HG03108 (cell line): ENCODE results near the gene PIK3C2G.
"Not testable (repeated sequence)": the region's sequence is repeated elsewhere in the genome, so short reads cannot be mapped to it uniquely, and the experiment has no call there.

ENCODE experiments used
- ATAC-seq: cut with Tn5 transposase; IDR thresholded peaks from one replicate; pipeline ENCODE4 v1.9.1; 2021; ENCODE audit warnings: moderate library complexity; ENCODE audit not compliant: unreplicated experiment

The PIK3C2G gene

DNA sequence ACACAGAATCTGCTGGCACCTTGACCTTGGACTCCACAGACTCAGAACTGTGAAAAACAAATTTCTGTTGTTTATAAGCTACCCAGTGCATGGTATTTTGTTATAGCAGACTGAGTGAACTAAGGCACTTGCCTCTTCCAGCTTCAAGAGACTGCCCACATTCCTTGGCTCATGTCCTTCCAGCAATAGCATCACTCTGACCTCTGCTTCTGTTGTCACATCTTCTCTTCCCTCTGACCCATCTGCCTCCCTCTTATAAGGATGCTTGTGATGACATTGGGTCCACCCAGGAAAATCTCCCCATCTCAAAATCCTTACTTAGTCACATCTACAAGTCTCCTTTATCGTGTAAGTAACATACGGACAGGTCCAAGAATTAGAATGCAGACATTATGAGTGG lies 200.4 kb downstream of the PIK3C2G start:
- no peak for ATAC-seq

DNA sequence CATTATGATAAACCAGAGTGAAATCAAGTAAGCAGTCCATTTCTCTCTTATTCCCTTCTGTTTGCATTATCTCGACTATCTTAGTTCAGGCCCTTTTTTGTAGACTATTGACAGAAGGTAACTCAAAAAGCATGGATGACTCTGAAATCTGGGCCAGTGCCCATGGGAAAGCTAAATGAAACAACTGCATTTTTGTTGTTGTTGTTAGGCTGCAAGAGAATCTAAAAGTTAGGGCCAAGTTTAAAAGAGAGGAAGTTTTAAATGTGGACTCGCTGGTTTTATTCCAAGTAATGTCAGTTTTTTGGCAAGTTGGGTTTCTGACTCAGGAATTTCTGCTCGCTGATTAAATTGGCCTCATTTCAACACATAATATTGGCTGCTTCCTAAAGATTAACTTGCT lies 201.1 kb downstream of the PIK3C2G start:
- ATAC-seq = no peak

DNA sequence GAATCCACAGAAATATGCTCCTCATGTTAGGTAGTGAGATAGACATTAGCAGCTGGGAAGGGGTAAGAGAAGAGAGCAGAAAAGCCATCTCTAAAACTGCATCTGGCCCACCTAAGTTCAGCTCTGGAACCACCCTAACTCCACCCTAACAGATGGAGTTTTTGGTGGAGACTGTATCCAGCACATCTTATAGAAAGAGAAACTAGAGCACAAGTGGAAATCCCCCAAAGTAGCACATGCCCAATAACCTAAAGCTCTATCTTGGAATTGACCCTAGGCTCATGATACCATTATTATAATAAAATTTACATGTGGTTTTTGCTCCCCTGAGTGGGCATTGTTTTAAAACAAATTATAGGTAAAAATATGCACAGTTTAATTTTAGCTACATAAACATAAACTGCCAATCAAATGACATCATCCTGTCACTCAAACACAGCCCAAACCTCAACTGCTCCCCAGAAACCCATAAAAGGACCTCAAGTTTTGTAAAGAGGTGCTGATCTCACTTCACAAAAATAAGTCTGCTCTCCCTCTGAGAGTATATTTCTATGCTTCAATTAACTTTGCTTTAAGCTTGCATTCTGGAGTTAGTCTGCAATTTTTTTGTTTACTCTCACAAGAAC lies 206.4 kb downstream of the PIK3C2G start:
- ATAC-seq = no peak

DNA sequence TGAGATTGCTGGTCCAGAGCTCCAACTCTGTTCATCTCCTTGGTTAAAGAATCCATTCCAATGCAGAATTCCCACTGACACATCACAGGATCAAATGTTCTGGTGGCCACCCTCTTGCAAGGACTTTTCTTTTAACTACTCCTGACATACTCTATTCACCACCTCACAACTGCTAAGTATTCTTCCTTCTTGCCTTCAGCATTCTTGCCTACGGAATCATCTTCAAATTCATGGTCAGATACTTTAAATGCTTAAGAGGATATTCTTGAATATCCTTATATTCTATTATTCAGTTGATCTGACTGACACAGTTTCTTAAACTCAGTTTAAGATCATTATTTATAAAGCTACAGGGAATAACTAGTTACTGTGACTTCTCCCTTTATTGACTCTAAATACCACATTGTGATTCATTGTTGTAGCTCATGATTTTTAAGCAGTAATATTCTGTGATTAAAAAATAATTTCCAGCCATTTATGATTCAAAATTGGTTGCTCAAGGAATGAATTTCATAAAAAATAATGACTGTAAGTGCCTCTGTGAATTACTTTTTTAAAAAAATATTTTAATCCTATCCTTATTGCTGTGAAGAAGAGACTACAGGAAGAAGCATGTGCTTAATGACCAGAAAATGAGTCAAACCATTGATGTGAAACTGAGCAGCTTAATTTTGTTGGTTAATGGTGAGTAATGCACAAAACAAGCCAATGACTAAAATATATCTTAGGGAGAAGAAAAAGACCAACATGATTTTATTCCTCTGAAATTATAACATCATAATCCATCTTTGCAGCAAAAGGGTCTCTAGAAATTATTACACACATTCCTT lies 207.1 kb downstream of the PIK3C2G start:
- no peak for ATAC-seq

DNA sequence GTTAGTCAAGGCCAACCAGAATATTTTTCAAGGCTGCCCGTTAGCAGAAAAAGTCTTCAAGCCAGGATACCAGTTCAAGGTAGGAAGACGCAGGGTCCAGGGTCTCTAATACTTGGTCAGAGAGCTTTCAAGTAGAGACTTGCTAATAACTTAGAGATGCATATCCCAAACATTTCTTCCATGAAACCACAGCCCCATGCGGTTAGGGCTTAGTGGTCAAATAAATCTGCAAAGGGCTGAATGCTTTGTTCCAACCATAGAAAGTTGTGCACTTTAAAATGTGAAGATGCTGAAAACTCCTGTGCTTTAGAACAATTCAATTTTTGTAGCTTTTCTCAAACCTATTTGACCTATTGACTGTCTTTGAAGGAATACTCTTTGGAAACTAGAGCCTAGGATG lies 208.9 kb downstream of the PIK3C2G start:
- no peak for ATAC-seq

DNA sequence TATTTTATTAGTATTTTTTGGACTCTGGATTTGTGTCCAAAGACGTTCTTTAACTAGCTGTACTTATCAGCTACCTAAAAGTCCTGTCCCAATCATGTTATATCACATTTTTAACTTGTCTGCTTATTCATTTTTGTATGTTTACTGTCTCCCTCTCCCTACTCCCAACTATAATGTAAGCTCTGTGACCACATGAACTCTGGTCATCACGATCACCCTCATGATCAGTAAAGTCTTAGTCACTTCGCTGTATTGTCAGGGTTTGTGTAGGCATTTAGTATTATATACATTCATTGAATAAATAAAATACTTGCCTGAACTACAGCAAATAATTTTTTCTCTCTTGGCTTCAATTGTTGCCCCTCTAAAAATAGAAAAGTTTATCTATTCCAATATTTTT lies 211.0 kb downstream of the PIK3C2G start:
- no peak for ATAC-seq

DNA sequence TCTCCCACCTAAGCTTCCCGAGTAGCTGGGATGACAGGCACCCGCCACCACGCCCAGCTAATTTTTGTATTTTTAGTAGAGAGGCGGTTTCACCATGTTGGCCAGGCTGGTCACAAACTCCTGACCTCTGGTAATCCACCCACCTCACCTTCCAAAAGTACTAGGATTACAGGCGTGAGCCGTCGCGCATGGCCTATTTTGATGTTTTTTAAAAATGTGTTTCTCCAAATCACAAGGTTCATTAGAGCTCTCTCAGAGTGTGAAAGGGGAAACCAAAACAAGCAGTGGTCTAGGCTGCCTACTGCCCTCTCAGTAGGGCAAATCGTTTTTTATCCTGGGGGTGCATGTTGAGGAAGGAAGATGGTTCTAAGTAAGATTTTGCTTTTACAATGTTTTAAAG lies 211.5 kb downstream of the PIK3C2G start:
- no peak for ATAC-seq

DNA sequence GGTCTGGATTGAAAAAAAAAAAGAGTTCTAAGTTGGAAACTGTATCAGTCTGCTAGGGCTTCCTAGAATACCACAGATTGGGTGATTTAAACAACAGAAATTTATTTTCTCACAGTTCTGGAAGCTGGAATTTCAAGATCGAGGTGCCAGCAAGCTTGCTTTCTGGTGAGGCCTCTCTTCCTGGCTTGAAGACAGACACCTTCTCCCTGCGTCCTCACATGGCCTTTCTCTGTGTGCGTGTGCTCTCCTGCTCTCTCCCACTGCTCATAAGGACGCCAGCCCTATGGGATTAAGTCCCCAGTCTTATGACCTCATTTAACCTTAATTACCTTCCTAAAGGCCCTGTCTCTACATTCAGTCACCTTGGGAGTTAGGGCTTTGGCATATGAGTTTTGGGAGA lies 215.5 kb downstream of the PIK3C2G start:
- ATAC-seq = no peak

DNA sequence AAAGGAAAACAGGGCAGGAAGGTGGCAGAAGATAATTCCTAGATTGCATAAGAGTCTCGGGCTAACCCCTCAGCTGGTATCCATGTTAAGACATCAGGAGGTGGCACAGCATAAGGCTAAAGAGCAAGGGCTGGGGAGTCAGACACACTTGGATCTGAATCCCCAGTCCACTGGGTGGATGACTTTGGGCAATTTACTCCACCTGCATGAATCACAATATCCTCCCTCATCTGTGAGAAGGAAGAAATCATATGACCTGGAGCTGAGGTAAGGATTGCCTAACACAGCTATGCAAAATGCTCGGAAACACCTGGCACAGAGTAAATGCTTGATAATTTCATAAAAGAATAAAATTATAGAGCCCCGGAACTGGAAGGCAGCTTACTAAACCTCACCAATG lies 217.9 kb downstream of the PIK3C2G start:
- no peak for ATAC-seq

DNA sequence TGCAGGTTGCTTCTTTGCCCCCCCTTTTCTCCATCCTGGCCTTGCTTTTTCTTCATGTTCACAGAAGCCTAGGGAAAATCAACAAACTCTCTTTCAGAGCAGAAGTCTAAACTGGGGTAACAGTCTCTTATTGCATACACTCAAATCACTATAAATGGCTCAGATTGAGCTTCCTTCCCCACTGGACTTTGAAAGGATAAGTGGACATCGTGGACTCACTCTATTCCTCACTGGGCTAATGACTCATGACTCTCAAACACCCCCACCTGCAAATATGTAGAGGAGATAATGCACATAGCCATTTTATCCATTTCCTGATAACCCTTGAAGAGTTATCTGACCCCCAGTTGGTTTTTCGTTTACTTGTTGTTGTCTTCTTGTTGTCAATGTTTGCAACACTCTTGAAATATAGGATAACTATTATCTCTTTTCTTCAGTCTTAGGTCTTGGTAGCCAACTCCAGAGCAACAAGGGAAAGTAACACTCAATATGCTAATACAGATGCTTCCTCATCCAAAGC lies 221.3 kb downstream of the PIK3C2G start:
- ATAC-seq = no peak

DNA sequence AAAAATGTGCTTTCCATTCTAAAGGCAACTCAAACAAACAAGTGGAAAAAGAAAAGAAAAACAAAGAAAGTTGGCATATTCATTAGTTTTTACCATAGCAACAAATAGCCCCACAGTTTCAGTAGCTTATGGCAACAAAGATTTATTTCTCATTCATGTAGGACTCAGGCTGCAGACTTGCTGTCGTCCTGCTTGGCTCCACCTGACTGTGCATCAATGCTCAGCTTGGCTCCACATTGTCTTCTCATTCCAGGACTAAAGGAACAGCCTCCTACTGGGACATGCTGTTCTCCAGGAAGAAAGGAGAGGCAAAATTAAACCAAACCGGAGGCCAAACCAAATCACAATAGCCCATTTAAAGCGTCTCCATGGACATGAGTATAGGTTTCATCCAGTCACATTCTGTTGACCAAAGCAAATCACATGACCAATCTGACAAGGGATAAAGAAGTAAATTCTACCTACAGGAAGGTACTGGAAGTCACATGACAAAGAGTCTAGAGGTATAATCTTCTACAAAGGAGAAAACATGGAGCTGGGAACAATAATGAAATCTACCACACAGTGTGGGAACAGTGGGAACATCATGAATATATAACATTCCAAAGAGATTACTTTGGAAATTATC lies 222.5 kb downstream of the PIK3C2G start:
- no peak for ATAC-seq

DNA sequence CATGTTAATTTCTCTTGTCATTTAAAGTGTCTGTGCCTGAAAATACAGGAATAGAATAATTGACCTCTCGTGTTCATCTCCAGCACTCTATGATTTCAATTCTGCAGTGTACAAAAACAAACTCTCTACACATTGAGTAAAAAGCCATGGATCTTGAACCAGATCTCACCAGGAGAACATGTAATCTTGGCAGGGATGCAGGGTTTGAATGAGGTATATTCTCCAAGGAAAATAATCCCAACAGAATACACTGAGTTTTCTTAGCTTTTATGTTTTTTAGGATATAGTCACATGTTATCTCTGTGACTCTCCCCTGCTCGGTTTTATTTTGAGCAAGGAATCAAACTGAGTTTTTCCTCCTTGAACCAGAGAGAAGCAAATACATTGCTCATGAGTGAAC lies 224.7 kb downstream of the PIK3C2G start:
- no peak for ATAC-seq

DNA sequence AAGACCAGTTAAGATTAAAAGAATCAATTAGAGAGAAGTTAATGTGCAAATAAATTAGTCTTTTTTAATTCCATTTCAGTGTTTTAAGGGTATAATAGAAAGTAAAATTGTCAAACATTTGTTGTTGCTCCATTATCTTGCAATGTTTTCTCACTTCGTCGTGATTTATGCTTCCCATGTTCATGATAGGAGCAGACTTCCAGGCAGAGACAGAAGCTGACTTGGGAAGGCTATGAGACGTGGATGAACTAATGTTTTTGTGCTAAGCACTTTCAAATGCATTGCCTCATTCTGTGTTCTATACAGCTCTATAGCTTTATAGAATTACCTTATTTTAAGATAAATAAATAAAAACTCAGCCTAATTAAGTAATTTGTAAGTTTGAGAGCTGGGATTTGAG lies 226.2 kb downstream of the PIK3C2G start:
- ATAC-seq = no peak

DNA sequence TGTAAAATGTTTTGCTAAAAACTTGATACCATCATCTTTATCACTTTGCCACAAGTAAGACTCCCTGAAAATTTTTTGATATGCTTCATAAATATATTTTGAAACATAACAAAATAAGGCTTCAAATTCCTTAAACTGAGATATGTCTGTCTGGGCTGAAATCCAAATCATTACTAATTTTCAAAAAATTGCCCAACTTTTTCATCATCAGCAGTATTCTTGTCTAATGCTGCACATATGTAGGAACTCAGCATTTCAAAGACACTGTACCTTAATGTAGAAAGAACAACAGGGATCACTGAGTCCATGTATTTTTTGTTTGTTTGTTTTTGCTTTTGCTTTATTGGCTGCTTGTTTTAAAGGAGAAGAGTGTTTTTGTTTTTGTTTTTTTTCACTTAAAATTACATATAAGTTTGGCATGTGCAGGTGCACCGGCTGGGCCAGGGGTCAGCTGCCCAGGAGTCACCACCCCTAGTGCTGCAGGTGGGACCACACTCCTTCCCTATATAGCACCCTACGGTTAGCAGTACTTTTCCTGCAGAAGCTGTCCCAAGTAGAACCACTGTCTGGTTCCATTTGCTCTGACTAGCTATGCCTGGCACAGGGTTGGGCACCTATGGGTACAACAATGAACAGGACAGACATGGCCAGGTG lies 231.2 kb downstream of the PIK3C2G start:
- ATAC-seq = no peak

DNA sequence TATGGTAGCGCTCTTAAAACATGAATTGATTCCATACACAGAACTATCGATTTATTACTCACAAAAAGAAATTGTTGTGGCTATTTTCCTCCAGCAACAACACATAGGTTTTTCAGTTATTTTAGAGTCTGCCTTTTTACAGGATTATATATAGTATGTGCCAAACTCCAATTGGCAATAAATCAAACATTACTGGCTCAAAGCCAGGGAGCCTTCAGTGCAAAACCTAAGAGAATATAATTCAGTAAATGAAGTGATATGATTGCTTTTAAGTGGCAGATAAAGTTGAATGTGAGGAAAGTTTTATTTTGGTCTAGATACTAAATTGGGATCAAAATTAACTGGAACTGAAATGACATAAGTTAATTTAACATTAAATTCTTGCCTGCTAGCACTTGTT lies 234.8 kb downstream of the PIK3C2G start:
- ATAC-seq = no peak

DNA sequence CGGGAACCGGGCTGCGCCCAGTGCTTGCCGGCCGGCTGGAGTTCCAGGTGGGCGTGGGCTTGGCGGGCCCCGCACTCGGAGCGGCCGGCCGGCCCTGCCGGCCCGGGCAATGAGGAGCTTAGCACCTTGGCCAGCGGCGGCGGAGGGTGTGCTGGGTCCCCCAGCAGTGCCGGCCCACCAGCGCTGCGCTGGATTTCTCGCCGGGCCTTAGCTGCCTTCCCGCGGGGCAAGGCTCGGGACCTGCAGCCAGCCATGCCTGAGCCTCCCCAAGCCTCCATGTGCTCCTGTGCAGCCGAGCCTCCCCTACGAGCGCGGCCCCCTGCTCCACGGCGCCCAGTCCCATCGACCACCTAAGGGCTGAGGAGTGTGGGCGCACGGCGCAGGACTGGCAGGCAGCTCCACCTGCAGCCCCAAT lies 238.8 kb downstream of the PIK3C2G start:
- ATAC-seq = not testable (repeated sequence)

DNA sequence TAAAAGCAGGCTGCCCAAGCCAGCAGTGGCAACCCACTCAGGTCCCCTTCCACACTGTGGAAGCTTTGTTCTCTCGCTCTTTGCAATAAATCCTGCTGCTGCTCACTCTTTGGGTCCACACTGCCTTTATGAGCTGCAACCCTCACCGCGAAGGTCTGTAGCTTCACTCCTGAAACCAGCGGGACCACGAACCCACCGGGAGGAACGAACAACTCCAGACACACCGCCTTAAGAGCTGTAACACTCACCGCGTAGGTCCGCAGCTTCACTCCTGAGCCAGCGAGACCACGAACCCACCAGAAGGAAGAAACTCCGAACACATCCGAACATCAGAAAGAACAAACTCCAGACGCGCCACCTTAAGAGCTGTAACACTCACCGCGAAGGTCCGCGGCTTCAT lies 239.4 kb downstream of the PIK3C2G start:
- not testable (repeated sequence) for ATAC-seq

DNA sequence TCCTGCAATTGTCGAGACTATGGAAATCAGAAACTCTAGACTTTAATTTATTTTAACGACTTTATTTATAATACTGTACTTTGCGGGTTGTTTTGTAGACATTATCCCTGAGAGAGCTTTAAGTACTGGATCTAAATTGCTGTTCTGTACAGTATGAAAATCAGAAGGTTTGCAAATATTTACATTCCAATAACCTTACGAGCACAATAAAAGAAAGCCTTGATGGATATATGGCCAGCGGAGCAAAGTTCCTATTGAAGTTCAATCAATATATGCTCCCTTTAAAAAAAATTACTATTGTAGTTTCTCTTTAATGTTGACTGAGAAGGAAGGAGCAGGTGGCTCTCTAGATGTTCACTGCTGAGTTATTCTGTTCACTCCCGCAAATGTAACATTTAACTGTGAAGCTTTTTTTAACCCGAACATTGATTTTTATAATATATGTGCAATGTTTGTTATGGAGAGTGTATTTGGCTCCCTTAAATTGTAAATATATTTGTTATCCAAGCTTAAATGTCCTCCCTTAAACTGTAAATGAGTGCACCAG lies 241.2 kb downstream of the PIK3C2G start:
- ATAC-seq = no peak

DNA sequence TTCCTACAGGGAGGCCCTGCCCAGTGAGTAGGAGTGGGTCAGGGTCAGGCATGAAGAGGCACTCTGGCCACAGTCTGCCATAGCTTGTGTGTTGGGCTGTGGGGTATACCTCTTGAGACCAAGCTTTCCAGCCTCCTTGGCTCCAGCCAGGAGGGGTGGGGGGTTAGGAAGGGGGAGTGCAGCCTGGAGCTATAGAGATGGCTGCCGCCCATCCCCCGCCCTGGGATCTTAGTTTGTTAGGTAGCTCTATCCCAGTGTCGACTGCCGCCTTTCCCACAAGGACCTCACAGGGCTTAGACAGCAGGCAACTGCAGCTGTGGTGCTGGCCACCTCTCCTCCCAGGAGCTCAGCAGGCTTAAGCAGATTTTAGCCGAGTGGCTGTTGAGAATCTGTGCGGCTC lies 260.1 kb downstream of the PIK3C2G start:
- no peak for ATAC-seq

DNA sequence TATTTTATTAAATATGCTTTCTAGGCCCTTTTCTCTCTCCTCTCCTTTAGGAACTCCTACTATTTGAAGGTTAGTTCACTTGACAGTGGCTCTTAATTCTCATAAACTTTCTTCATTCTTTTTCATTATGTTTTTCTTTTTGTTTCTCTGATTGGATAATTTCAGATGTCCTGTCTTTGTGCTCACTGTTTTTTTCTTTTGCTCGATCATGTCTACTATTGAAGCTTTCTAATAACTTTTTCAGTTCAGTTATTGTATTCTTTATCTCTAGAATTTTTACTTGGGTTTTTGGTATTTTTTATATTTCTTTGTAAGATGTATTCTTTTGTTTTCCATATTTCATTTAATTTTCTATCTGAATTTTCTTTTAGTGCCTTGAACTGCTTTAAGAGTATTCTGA lies 261.5 kb downstream of the PIK3C2G start:
- ATAC-seq = no peak

DNA sequence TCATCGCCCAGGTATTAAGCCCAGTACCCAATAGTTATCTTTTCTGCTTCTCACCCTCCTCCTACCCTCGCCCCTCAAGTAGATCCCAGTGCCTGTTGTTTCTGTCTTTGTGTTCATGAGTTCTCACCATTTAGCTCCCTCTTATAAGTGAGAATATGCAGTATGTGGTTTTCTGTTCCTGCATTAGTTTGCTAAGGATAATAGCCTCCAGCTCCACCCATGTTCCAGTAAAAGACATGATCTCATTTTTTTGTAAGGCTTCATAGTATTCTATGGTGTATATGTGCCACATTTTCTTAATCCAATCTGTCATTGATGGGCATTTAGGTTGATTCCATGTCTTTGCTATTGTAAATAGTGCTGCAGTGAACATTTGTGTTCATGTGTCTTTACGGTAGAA lies 281.2 kb downstream of the PIK3C2G start:
- not testable (repeated sequence) for ATAC-seq
